HG03565 (cell line): ENCODE data around the gene PDAP1.
"Not testable (repeated sequence)": the region's sequence is repeated elsewhere in the genome, so short reads cannot be mapped to it uniquely, and the experiment has no call there.

Experiments used
- ATAC-seq: cut with Tn5 transposase; IDR thresholded peaks from one replicate; pipeline ENCODE4 v1.9.1; 2021; ENCODE audit warnings: mild to moderate bottlenecking, moderate library complexity; ENCODE audit not compliant: unreplicated experiment

PDAP1 gene

GRCh38 chr7:99357701-99358490 lies 50.5 kb downstream of the PDAP1 start:
- no peak for ATAC-seq

GRCh38 chr7:99355098-99355497 lies 53.3 kb downstream of the PDAP1 start:
- no peak for ATAC-seq

- ATAC-seq, result no peak
Observed at GRCh38 chr7:99352247-99352646, 56.1 kb downstream of the PDAP1 start.

GRCh38 chr7:99350641-99351040 lies 57.8 kb downstream of the PDAP1 start:
- ATAC-seq, result not testable (repeated sequence)
